DMS79 treated with DMSO at 0.1 percent for 48 hours (cell line): Measurements from ENCODE around the gene TXNRD1.

Experiments used
- DNase-seq: peaks from one replicate; lab custom pipeline; 2025; lab: John Stamatoyannopoulos, UW

TXNRD1 gene

GRCh38 chr12:104351057-104351983 lies 135.7 kb downstream of the TXNRD1 start:
- DNase-seq, result no peak

- no peak for DNase-seq
These were observed 136.6 kb downstream of the TXNRD1 start for GRCh38 chr12:104352106-104352713.

DNA sequence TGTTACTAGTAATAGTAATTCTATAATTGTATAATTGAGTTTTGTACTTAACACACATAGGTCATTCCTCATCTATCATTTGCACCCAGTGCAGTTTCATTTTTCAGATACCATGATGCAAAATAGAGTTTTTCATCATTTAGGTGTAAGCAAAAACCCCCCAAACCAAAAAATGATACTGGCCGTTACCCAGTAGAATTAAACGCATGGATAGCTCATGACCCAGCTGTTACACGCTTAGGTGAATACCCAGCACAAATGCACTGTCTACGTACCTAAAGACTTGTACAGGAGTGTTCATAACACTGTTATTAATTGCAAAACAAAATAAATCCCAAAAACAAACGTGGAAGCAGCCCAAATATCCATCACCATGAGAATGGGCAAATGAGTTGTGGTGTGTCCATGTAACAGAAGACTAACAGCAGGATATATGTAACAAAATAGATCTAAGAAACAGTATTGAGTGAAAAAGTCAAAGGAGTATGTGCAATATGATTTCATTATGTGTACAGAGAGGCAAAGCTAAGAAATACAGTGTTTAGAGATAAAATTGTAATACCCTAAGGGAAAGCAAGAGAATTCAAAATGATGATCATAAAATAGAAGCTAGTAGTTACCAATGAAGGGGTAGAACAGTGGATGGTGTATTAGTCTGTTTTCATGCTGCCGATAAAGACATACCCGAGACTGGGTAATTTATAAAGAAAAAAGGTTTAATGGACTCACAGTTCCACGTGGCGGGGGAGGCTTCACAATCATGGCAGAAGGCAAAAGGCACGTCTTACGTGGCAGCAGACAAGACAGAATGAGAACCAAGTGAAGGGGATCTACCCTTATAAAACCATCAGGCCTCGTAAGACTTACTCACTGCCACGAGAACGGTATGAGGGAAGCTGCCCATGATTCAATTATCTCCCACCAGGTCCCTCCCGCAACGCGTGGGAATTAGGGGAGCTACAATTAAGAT lies 137.7 kb downstream of the TXNRD1 start:
- DNase-seq, result no peak

DNA sequence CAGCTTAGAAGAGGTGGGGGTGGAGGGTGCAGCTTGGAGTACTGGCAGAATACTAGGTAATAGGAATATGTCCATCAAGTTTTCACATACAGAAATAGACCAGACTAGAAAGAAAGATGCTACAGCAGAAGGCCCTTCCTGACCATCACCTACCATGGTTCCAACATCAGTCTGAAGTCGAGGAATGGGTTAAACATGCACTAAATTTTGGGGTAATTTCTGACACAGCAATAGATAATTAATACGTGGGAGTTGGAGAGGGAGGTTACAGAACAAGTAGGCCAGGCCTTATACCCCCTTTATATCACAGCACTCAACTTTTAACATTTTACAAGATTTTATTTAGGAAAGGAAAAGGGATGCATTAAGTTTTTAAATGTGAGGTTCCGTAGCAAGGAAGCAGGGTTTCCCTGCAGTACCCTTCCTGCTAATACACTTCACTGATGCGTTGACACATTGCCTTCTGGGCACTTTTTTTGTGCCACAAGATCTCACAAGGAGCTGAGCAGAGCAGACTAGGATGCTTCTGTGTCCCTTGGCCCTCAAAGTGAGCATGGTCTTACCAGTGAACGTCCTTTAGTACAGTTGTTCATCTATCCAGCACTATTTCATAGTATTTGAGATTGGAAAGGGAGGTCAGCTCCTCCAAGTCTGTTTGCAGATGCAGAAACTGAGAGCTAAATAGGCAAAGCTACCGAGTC lies 138.7 kb downstream of the TXNRD1 start:
- no peak for DNase-seq

- DNase-seq, result no peak
These were observed 139.4 kb downstream of the TXNRD1 start for GRCh38 chr12:104354868-104355570.

GRCh38 chr12:104355630-104356029 lies 140.1 kb downstream of the TXNRD1 start:
- DNase-seq, result no peak

- DNase-seq, result no peak
These were observed 140.9 kb downstream of the TXNRD1 start for GRCh38 chr12:104356231-104357115.

DNA sequence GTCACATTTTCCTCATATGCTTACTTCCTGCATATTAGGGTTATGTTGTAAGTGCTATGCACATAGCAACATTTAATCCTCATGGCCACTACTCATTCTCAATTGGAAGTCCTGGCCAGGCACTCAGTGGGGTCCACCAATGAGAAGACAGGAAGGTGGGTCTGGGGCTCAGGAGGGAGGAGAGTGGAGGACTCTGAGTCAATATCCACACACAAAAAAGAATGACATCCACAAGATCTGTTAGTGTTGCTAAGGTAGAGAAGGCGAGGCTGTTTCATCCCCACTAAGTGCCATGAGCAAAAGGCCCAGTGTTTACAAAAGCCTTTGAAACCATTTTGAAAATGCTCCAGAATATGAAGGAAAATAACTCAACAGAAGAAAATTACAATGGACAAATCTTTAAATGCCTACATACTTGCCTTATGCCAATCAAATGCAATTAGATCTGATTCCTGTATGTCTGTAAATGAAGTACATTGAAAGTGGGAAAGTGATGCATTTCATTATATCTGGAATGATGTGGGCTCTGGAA lies 141.9 kb downstream of the TXNRD1 start:
- DNase-seq, result no peak

DNA sequence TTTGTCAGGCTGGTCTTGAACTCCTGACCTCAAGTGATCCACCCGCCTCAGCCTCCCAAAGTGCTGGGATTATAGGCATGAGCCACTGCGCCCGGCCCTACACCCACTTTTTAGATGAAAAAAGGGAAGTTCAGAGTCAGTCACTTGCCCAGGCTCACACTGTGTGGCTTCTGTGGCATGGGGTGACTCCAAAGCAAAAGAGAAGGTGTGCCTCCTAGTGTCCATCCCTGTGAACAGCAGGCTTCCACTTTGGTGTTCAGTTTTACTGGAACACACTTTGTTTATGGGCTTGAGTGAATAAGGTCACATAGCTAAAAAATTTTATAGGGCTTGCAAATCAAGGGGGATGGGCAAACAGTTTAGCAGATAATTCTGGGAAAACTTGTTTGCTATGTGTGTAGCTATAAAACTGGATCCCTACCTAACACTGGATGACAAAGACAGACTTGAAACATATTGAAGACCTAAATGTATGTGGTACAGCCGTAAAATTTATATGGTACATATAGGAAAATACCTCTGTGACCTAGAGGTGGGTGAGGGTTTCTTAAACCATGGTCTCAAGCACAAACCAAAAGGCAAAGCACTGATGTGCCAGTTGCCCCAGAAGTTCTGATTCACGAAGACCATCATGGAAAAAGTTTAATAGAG lies 142.9 kb downstream of the TXNRD1 start:
- DNase-seq, result peak; percentile 25

DNA sequence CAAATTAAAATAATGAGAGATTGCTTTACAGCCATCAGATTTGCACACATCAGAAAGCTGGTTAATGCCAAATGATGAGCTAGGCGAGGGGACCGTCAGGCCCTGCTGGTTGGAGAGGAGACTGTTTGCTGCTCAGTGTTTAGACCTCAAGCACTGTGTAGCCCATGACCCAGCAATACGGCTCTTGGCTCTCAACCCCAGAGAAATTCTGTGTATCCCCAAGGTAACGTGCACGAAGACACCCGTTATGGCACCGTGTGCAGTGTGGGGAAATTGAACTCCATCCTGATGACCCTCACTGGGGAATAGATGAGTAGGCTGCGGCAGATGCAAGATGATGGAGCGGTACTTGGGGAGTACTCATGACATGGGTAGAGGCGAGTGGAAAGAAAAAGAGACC lies 143.6 kb downstream of the TXNRD1 start:
- no peak for DNase-seq

GRCh38 chr12:104360157-104360556 lies 144.6 kb downstream of the TXNRD1 start:
- no peak for DNase-seq

GRCh38 chr12:104360983-104361707 lies 145.6 kb downstream of the TXNRD1 start:
- no peak for DNase-seq

DNA sequence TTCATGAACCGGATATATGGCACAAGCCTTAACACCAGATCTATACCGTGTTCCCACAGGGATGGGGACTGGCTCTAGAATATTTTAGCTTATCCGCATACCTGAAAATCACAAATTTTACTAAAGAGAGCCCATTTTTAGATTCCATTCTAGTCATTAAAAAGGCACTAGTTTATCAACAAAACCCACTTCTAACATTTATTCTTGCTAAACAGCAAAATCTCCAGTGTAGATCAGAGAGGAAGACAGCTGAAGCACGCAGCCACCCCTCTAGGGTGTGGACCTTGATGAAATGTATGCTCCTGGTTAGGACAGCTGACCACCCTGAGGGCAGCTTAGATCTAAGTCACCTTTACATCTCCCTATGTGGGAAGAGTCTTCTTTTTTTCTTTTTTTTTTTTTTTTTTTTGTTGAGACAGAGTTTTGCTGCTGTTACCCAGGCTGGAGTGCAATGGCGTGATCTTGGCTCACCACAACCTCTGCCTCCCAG lies 150.4 kb downstream of the TXNRD1 start:
- DNase-seq, result no peak

- no peak for DNase-seq
These were observed 154.1 kb downstream of the TXNRD1 start for GRCh38 chr12:104369708-104370107.

DNA sequence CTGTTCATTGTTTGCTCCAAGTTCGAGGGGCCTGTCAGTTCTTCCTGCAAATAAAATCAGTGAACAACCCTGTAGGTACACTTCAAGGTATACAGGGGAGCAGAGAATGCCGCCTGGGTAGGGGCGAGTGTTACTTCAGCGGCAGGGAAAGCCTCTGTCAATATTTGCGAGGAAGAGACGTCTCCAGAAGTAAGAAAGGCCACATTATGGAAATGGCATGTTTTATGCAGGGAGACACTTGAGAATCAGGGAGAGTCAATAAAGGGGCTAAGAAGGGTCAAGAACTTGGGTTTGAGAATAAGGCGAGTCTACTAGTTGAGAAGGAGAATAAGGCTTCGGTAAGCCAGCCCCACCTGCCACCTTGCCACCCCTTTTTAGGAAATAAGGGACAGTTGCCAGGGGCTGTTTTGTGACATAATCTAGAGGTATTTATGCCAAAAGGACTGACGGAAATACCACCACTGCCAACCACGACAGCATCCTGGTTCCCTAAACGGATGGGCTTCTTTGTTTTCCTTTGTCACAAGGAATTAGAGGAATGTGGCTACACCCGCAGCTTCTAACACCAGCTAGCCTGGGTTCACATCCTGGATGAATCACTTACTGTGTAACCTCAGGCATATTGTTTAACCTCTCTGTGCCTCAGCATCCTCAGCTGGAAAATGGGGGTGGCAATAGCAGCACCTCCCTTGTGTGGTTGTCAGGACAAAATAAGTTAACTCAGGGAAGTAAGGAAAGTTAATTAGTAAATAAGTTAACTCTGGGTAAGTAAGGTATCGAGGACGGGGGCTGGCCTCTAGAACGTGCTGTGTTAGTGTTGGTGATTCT lies 155.7 kb downstream of the TXNRD1 start:
- no peak for DNase-seq

DNA sequence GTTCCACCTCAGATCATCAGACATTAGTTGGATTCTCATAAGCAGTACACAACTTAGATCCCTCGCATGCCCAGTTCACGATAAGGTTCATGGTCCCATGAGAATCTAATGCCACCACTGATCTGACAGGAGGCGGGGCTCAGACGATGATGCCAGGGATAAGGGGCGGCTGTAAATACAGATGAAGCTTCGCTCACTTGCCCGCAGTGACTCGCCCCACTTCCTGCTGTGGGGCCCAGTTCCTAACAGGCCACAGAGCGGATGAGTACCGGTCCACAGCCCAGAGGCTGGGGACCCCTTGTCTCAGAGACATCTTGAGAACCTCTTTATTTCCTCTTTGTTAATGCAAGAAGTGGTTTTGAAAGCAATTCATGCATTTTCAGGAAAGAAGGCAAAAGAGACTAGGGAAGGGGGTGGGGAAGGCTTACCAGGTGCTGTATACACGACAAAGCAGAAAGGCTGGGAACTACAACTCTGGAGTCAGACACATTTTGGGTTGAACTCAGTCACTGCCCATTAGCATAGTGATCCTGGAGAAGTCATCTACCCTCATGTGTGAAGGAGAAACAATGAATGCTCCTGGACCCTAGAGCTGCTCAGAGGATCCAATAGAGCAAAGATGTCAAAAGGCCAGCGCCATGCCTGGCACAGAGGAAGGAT lies 156.6 kb downstream of the TXNRD1 start:
- DNase-seq, result no peak
